ENCODE measurements around the gene UBE2S.

UBE2S gene

GRCh38 chr19:55447421-55448174 is 40.0 kb upstream of the UBE2S start (continued):
- TF ChIP-seq ZNF341 (tag by site-specific recombination; IDR thresholded peaks at IDR 0.05; ENCODE audit: low read depth): peak; percentile 87
- no peak for TF ChIP-seq ZFP69B (tag by site-specific recombination; IDR thresholded peaks at IDR 0.05)
- no peak for TF ChIP-seq ZNF423 (tag by site-specific recombination; IDR thresholded peaks at IDR 0.05)
- no peak for TF ChIP-seq KLF7 (tag by site-specific recombination; IDR thresholded peaks at IDR 0.05; ENCODE audit: borderline replicate concordance)
- TF ChIP-seq ZNF610 (tag by site-specific recombination; IDR thresholded peaks at IDR 0.05; ENCODE audit: borderline replicate concordance): no peak
- TF ChIP-seq PRDM4 (tag by site-specific recombination; IDR thresholded peaks at IDR 0.05): no peak
- TF ChIP-seq ZNF169 (tag by site-specific recombination; IDR thresholded peaks at IDR 0.05): no peak
- no peak for TF ChIP-seq SP3 (tag by site-specific recombination; IDR thresholded peaks at IDR 0.05)
- 0 out of 2 replicates have a peak, but pooled peaks have one; percentile 35 for TF ChIP-seq ZNF692 (tag by site-specific recombination; IDR thresholded peaks at IDR 0.05)
- TF ChIP-seq ZNF830 (tag by site-specific recombination; IDR thresholded peaks at IDR 0.05; ENCODE audit: low read depth): no peak
- TF ChIP-seq GFI1B (tag by site-specific recombination; IDR thresholded peaks at IDR 0.05): no peak
- TF ChIP-seq ZBTB26 (tag by site-specific recombination; optimal IDR thresholded peaks at IDR 0.05): peak; percentile 19
- TF ChIP-seq ZSCAN30 (tag by site-specific recombination; IDR thresholded peaks at IDR 0.05): no peak
- no peak for TF ChIP-seq PRDM6 (tag by site-specific recombination; IDR thresholded peaks at IDR 0.05)
- no peak for TF ChIP-seq ZNF23 (tag by site-specific recombination; IDR thresholded peaks at IDR 0.05; ENCODE audit: borderline replicate concordance)
- TF ChIP-seq SCRT1 (tag by site-specific recombination; IDR thresholded peaks at IDR 0.05; ENCODE audit: borderline replicate concordance): no peak
- TF ChIP-seq ZNF580 (tag by site-specific recombination; IDR thresholded peaks at IDR 0.05): peak; percentile 34; the same call in 1 of the 2 replicates
- TF ChIP-seq ZNF280C (tag by site-specific recombination; IDR thresholded peaks at IDR 0.05): no peak
- peak; percentile 62; the same call in 1 of the 2 replicates for TF ChIP-seq KLF8 (tag by site-specific recombination; IDR thresholded peaks at IDR 0.05)
- TF ChIP-seq ZNF426 (tag by site-specific recombination; IDR thresholded peaks at IDR 0.05): no peak
- no peak for TF ChIP-seq ZSCAN5A (tag by site-specific recombination; IDR thresholded peaks at IDR 0.05)
- TF ChIP-seq ZSCAN16 (tag by site-specific recombination; IDR thresholded peaks at IDR 0.05): no peak
- TF ChIP-seq ZNF510 (tag by site-specific recombination; IDR thresholded peaks at IDR 0.05; ENCODE audit: insufficient replicate concordance): no peak
- TF ChIP-seq ZNF449 (tag by site-specific recombination; IDR thresholded peaks at IDR 0.05): peak; percentile 59; the same call in 1 of the 2 replicates

Data from HEK293 (cell line).